Brain microvascular endothelial cell (primary cell): Measurements from ENCODE around the gene ST3GAL6.

Experiments used
- DNase-seq: peaks from one replicate; pipeline ENCODE4 v3.0.0-alpha.2; 2020
- H3K27ac ChIP-seq: fragments of 250-450 bp; sonication (Bioruptor Pico); 2 replicates; pipeline ENCODE4 v1.5.1; 2020; ENCODE audit warnings: mild to moderate bottlenecking, moderate library complexity
- H3K27me3 ChIP-seq: fragments of 250-450 bp; sonication (Bioruptor Pico); replicated peaks from 2 replicates; pipeline ENCODE4 v1.5.1; 2020; ENCODE audit warnings: mild to moderate bottlenecking
- H3K36me3 ChIP-seq: fragments of 250-450 bp; sonication (Bioruptor Pico); replicated peaks from 2 replicates; pipeline ENCODE4 v1.5.1; 2020; ENCODE audit warnings: mild to moderate bottlenecking
- H3K4me3 ChIP-seq: 2 replicates; pipeline ENCODE4 v1.5.1; 2011; ENCODE audit warnings: low read depth, mild to moderate bottlenecking, control low read depth, low read length, moderate library complexity
- in situ Hi-C: cut with HindIII; loops from 2 replicates; pipeline ENCODE4 v1.10.0; 2017; ENCODE audit warnings: low sequenced_read_pairs, low pct_ligation_motif_present
- TF ChIP-seq, protein P1 (sequence below): IDR thresholded peaks from 2 replicates; pipeline ENCODE4 v1.5.1; 2011; ENCODE audit warnings: low read depth, mild to moderate bottlenecking, moderate library complexity, low read length, control low read depth, inconsistent platforms; ENCODE audit errors: missing control alignments

Gene ST3GAL6, protein sequence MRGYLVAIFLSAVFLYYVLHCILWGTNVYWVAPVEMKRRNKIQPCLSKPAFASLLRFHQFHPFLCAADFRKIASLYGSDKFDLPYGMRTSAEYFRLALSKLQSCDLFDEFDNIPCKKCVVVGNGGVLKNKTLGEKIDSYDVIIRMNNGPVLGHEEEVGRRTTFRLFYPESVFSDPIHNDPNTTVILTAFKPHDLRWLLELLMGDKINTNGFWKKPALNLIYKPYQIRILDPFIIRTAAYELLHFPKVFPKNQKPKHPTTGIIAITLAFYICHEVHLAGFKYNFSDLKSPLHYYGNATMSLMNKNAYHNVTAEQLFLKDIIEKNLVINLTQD

DNA sequence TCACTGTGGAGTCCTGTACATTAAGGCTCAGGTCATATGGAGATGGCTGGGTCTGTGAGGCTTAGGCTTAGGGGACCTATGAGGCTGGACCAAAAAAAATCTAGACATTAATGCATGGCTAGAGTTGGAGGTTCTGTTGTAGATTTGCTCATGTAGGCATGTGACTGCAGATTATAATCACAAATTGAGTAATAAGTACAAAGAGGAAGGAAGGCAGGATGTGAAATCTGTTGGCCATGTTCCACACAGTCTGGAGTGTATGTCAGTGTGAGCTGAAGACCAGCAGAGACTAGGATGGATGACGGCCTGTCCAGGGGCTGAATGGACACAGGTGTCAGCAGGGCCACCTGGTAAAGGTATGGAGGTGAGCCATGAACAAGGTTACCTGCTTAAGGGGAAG lies at the start of gene ST3GAL6:
Gene ST3GAL6, plus strand, starts transcription at position 265 of the 400 bp plus-strand sequence. CDS start 5,101 bp downstream, outside the sequence.
- Histone ChIP-seq H3K27ac (no peak within 1 kb of the TSS), H3K4me3 (no peak within 1 kb of the TSS), H3K36me3 (no peaks in the 10 kb centered on the region), H3K27me3 (no peaks in the 10 kb centered on the region)
- in situ Hi-C loops: no loop called here
- TF ChIP-seq, protein P1, sequence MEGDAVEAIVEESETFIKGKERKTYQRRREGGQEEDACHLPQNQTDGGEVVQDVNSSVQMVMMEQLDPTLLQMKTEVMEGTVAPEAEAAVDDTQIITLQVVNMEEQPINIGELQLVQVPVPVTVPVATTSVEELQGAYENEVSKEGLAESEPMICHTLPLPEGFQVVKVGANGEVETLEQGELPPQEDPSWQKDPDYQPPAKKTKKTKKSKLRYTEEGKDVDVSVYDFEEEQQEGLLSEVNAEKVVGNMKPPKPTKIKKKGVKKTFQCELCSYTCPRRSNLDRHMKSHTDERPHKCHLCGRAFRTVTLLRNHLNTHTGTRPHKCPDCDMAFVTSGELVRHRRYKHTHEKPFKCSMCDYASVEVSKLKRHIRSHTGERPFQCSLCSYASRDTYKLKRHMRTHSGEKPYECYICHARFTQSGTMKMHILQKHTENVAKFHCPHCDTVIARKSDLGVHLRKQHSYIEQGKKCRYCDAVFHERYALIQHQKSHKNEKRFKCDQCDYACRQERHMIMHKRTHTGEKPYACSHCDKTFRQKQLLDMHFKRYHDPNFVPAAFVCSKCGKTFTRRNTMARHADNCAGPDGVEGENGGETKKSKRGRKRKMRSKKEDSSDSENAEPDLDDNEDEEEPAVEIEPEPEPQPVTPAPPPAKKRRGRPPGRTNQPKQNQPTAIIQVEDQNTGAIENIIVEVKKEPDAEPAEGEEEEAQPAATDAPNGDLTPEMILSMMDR: no peak
- peak; percentile 62 for DNase-seq

DNA sequence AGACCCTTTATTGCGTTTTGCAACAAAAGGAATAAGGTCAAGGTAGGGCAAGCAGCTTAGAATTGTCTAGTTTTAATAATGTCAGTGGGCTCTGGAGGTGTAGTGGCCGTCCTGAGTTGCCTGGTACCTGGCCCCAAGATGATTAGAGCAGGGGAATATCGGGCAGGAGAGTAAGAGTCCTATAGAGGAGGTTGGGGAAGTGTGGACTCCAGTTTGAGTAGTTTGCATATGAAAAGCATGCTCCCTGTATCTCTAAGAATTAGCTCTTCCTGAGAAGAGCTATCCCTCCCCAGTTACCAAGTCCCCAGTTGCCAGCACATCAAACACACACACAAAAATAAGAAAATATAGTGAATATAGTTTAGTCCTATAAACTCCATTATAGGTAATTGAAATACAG lies 49.2 kb upstream of the ST3GAL6 start:
- no peak for DNase-seq
- Histone ChIP-seq H3K27ac (no peak overlapping the region), H3K27me3 (no peaks in the 10 kb centered on the region), H3K4me3 (no peak overlapping the region), H3K36me3 (no peaks in the 10 kb centered on the region)
- in situ Hi-C loops: no loop called here
- TF ChIP-seq, protein P1: no peak

DNA sequence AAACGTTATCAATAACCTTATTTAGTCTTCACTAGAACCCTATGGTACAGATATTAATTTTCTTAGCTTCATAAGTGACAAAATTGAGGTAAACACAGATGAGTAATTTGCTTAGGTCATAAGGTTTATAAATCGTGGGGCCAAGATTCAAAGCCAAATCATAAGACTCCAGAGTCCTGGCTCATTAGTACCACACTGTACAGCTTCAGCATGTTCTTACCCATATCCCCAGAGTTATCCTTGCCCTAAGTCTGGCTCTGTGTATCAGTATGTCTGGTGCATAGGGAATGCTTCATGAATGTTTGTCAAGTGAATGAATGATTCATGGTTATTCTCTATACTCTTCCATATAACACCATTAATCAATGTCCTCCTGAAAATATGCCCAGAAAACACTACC lies 45.6 kb upstream of the ST3GAL6 start:
- Histone ChIP-seq H3K4me3 (no peak overlapping the region), H3K36me3 (no peaks in the 10 kb centered on the region), H3K27ac (no peak overlapping the region), H3K27me3 (no peaks in the 10 kb centered on the region)
- no peak for DNase-seq
- in situ Hi-C loops: no loop called here
- TF ChIP-seq, protein P1: no peak

DNA sequence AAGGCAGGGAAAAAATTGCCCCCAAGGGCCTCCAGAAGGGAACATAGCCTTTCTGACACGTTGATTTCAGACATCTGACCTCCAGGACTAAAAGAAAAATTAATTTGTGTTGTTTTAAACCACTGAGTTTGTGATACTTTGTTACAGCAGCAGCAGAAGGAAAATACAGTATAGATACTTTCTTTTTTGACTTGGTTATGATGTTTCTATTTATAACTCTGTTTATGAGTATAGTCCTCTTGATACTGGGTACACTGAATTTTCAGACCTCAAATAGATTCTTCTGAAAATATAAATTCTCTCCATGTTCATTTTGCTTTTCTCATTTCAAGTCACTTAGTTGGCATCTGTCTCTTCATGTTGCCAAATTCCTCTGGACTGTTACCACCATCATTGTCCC lies 44.4 kb upstream of the ST3GAL6 start:
- Histone ChIP-seq H3K4me3 (no peak overlapping the region), H3K27ac (no peak overlapping the region), H3K27me3 (no peaks in the 10 kb centered on the region), H3K36me3 (no peaks in the 10 kb centered on the region)
- TF ChIP-seq, protein P1: no peak
- in situ Hi-C loops: no loop called here
- no peak for DNase-seq

DNA sequence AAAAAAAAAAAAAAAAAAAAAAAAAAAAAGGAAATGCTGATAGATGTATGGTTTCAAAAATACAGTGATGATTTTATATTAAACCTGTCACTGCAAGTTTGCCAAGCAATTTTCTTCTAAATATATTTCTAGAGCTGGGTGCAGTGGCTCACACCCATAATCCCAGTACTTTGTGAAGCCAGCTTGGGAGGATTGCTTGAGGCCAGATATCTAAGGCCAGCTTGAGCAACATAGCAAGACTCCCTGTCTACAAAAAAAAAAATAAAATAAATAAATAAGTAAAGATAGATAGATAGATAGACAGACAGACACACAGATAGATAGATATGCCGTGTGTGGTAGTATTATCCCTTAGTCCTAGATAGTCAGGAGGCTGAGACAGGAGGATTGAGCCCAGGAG lies 41.4 kb upstream of the ST3GAL6 start:
- no peak overlapping the region for H3K4me3 ChIP-seq
- no peak overlapping the region for H3K27ac ChIP-seq
- TF ChIP-seq, protein P1: no peak
- H3K36me3 ChIP-seq: no peaks in the 10 kb centered on the region
- in situ Hi-C loops: no loop called here
- H3K27me3 ChIP-seq: no peaks in the 10 kb centered on the region
- DNase-seq: no peak

DNA sequence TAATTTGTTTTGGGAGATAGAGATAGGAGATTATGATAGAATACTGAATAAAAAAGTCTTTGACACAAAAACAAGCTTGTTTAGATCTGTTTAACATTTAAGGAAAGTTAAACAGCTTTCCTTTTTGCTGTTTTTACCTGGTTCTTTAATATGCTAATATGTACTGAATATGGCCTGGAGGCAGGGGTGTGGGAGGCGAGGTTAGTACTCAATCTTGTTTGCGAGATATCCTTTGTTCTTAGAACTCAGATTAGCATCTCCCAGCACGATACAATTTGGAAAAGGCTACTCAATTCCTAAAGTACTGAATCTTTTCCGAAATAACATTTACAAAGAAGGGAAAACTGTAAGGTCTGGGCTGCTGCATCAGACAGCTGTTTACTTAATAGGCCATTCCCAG lies 40.8 kb upstream of the ST3GAL6 start:
- Histone ChIP-seq H3K27ac (no peak overlapping the region), H3K36me3 (no peaks in the 10 kb centered on the region), H3K27me3 (no peaks in the 10 kb centered on the region), H3K4me3 (no peak overlapping the region)
- in situ Hi-C loops: no loop called here
- DNase-seq: no peak
- TF ChIP-seq, protein P1: no peak
